HepG2 (cell line): Measurements from ENCODE around the gene SYNGR2. TPM values are rescaled to one million over a fixed set of nuclear protein-coding genes. Genes with fewer than 3 reads are reported as not detected.
A peak's percentile ranks its signal among the peaks of the same experiment; 100 is the strongest.

Source experiments
- CC2D1A ChIP-seq: sonication (generic); formaldehyde crosslinking; IDR thresholded peaks from 2 replicates; pipeline ENCODE4 v1.8.1; 2023; ENCODE audit warnings: mild to moderate bottlenecking, missing genetic modification reagents
- DMAP1 ChIP-seq: IDR thresholded peaks from 2 replicates; pipeline ENCODE4 v1.6.1; 2016
- HNRNPUL1 ChIP-seq: fragments of 200-400 bp; formaldehyde crosslinking; IDR thresholded peaks from 2 replicates; pipeline ENCODE4 v1.6.1; 2017; ENCODE audit warnings: low read depth, mild to moderate bottlenecking, low read length, moderate library complexity
- MED13 ChIP-seq: sonication (generic); formaldehyde crosslinking; IDR thresholded peaks from 2 replicates; pipeline ENCODE4 v1.5.0; 2020; ENCODE audit warnings: missing genetic modification reagents
- NAIF1 ChIP-seq: sonication (generic); formaldehyde crosslinking; IDR thresholded peaks from 2 replicates; pipeline ENCODE4 v1.5.0; 2020; ENCODE audit warnings: mild to moderate bottlenecking, missing genetic modification reagents, borderline replicate concordance
- SKI ChIP-seq: fragments of 450-650 bp; IDR thresholded peaks from one replicate; pipeline ENCODE4 v1.6.1; 2018; ENCODE audit warnings: mild to moderate bottlenecking; ENCODE audit not compliant: partially characterized antibody
- SMAD9 ChIP-seq: sonication (generic); formaldehyde crosslinking; IDR thresholded peaks from 2 replicates; pipeline ENCODE4 v1.5.1; 2020; ENCODE audit warnings: mild to moderate bottlenecking, missing genetic modification reagents
- SNRNP70 ChIP-seq: fragments of 200-400 bp; formaldehyde crosslinking; IDR thresholded peaks from 2 replicates; pipeline ENCODE4 v1.6.1; 2017; ENCODE audit warnings: mild to moderate bottlenecking, low read depth, low read length, moderate library complexity
- TFE3 ChIP-seq: IDR thresholded peaks from 2 replicates; pipeline ENCODE4 v1.6.1; 2016
- ZBTB44 ChIP-seq: sonication (generic); formaldehyde crosslinking; IDR thresholded peaks from 2 replicates; pipeline ENCODE4 v1.4.0; 2020; ENCODE audit warnings: missing genetic modification reagents
- ZNF446 ChIP-seq: sonication (generic); formaldehyde crosslinking; IDR thresholded peaks from 2 replicates; pipeline ENCODE4 v1.5.0; 2020; ENCODE audit warnings: mild to moderate bottlenecking, missing genetic modification reagents
- ZNF468 ChIP-seq: sonication (generic); formaldehyde crosslinking; IDR thresholded peaks from 2 replicates; pipeline ENCODE4 v1.8.0; 2022; ENCODE audit warnings: mild to moderate bottlenecking, moderate library complexity, missing genetic modification reagents
- ZNF639 ChIP-seq: conservative IDR thresholded peaks from 2 replicates; pipeline ENCODE4 v1.6.1; 2018; ENCODE audit warnings: missing genetic modification reagents
- polyA plus RNA-seq, 8 experiments: library from polyadenylated mRNA; depleted of rRNA in 3 of 8; stranded (reverse) in 7 of 8; unstranded in 1 of 8; fragments of >200 nt; fragmentation: Illumina TruSeq in 4 of 8; extraction: Trizol in 4 of 8; gene quantifications; 2 replicates each; pipeline versions ENCODE4 v1.2.1 to v1.2.3, GENCODE V29; 2011 to 2016; ENCODE audit warnings: low read depth in 4 of 8, missing spikeins in 1 of 8, mixed read lengths in 1 of 8; ENCODE audit not compliant: insufficient read depth in 1 of 8
- total RNA-seq, 5 experiments: library from RNA; depleted of rRNA; stranded (reverse); fragments of >200 nt; fragmentation: Illumina TruSeq; extraction: Trizol; gene quantifications; 2 replicates each; pipeline ENCODE4 v1.2.3, GENCODE V29; 2016; ENCODE audit warnings: low read depth in 1 of 5
- TF ChIP-seq, protein P1 (sequence below): sonication (generic); formaldehyde crosslinking; IDR thresholded peaks from 2 replicates; pipeline ENCODE4 v1.5.0; 2020; ENCODE audit warnings: missing genetic modification reagents
- TF ChIP-seq, protein P2 (sequence below): sonication (generic); formaldehyde crosslinking; IDR thresholded peaks from 2 replicates; pipeline ENCODE4 v1.8.1; 2023; ENCODE audit warnings: mild to moderate bottlenecking, inconsistent platforms, moderate library complexity, missing genetic modification reagents, borderline replicate concordance
- TF ChIP-seq, protein P3 (sequence below): sonication (generic); formaldehyde crosslinking; IDR thresholded peaks from 2 replicates; pipeline ENCODE4 v1.5.1; 2020; ENCODE audit warnings: mild to moderate bottlenecking, missing genetic modification reagents, borderline replicate concordance
- TF ChIP-seq, protein P4 (sequence below): IDR thresholded peaks from 2 replicates; pipeline ENCODE4 v1.6.1; 2016

The SYNGR2 gene
- total and polyA plus RNA-seq, 2 of the 13 experiments (the other 11 are each of a cell fraction or from before 2014, with no cell fraction given): 46.7 to 170 TPM

DNA sequence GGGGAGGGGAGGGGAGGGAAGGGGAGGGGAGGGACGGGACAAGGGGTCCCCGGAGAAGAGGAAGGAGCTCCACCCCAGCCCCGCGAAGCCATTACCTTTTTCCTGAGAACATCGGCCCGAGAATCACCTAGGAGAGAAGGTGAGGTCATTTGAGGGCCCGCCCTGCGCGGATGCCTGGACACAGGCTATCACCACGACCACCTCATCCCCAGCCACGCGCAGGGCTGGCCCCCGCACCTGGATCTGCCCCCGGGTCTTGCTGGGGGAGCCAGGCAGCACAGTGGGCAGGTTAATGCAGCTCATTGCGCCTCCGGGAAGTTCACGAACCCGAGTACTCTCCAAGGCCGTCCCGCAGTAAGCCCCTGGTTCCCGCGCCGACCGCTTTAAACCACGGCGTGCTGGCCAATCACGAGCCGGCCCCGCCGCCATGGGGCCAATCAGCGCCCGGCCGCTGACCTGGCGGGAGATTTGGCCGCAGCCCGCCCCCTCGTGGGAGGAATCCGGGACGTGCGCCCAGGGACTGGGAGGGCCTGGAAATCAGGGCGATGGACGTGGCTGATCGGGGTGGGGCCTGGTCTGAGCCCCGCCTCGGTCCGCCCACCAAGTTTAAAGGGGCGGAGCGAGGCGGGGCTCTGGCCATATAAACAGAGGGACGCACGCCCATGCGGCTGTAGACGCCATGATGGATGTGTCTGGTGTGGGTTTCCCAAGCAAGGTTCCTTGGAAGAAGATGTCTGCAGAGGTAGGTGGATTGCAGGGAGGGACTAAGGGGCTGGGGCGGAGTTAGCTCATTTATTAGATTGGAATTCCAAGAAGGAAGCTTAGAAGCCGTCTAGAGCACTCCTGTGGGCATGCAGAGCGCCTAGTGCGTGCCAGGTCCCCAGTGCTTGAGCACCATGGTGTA lies 18.6 kb downstream of the SYNGR2 start, which contains the start of the genes AFMID and TK1 (continued):
- TF ChIP-seq, protein P1, sequence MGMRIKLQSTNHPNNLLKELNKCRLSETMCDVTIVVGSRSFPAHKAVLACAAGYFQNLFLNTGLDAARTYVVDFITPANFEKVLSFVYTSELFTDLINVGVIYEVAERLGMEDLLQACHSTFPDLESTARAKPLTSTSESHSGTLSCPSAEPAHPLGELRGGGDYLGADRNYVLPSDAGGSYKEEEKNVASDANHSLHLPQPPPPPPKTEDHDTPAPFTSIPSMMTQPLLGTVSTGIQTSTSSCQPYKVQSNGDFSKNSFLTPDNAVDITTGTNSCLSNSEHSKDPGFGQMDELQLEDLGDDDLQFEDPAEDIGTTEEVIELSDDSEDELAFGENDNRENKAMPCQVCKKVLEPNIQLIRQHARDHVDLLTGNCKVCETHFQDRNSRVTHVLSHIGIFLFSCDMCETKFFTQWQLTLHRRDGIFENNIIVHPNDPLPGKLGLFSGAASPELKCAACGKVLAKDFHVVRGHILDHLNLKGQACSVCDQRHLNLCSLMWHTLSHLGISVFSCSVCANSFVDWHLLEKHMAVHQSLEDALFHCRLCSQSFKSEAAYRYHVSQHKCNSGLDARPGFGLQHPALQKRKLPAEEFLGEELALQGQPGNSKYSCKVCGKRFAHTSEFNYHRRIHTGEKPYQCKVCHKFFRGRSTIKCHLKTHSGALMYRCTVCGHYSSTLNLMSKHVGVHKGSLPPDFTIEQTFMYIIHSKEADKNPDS: no peak
- TF ChIP-seq MED13 (CRISPR knock-in tag) (peak; percentile 85), SKI (peak; percentile 42), CC2D1A (CRISPR knock-in tag) (peak; percentile 100), SNRNP70 (no peak), NAIF1 (CRISPR knock-in tag) (peak; percentile 85; the same call in 1 of the 2 replicates), ZNF446 (no peak), HNRNPUL1 (no peak), DMAP1 (peak; percentile 90), TFE3 (peak; percentile 81), ZBTB44 (CRISPR knock-in tag) (no peak; the same call in none of the 2 replicates), ZNF639 (peak; percentile 73), SMAD9 (CRISPR knock-in tag) (peak; percentile 22; the same call in 1 of the 2 replicates), ZNF468 (peak; percentile 93; the same call in 1 of the 2 replicates)
- TF ChIP-seq, protein P2, sequence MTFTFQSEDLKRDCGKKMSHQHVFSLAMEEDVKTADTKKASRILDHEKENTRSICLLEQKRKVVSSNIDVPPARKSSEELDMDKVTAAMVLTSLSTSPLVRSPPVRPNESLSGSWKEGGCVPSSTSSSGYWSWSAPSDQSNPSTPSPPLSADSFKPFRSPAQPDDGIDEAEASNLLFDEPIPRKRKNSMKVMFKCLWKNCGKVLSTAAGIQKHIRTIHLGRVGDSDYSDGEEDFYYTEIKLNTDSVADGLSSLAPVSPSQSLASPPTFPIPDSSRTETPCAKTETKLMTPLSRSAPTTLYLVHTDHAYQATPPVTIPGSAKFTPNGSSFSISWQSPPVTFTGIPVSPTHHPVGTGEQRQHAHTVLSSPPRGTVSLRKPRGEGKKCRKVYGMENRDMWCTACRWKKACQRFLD (CRISPR knock-in tag): no peak; the same call in 1 of the 2 replicates
- TF ChIP-seq, protein P3, sequence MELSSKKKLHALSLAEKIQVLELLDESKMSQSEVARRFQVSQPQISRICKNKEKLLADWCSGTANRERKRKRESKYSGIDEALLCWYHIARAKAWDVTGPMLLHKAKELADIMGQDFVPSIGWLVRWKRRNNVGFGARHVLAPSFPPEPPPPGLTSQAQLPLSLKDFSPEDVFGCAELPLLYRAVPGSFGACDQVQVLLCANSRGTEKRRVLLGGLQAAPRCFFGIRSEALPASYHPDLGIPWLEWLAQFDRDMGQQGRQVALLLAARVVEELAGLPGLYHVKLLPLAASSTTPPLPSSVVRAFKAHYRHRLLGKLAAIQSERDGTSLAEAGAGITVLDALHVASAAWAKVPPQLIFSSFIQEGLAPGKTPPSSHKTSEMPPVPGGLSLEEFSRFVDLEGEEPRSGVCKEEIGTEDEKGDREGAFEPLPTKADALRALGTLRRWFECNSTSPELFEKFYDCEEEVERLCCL (CRISPR knock-in tag): no peak
- TF ChIP-seq, protein P4, sequence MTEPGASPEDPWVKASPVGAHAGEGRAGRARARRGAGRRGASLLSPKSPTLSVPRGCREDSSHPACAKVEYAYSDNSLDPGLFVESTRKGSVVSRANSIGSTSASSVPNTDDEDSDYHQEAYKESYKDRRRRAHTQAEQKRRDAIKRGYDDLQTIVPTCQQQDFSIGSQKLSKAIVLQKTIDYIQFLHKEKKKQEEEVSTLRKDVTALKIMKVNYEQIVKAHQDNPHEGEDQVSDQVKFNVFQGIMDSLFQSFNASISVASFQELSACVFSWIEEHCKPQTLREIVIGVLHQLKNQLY: peak; percentile 79; the same call in 1 of the 2 replicates
